Heart left ventricle (tissue), 16 donors: ENCODE measurements around the gene HNRNPCL1. TPM values are rescaled to one million over a fixed set of nuclear protein-coding genes. Genes with fewer than 3 reads are reported as not detected.

ENCODE experiments used
- ATAC-seq, 4 donors: fragments of 200-7000 bp; cut with Tn5 transposase; one replicate each; pipeline ENCODE4 v1.9.1; 2020 to 2022; ENCODE audit warnings: moderate library complexity in 4 of 4, mild to moderate bottlenecking in 3 of 4, moderate number of reproducible peaks in 1 of 4
- DNase-seq, 5 donors: peaks; one replicate each; pipeline ENCODE4 v3.0.0-alpha.2; 2020
- H3K27ac ChIP-seq, 12 donors: fragments of 200-600 bp; sonication (generic) in 4 of 12; one replicate each; pipeline versions ENCODE4 v1.5.0 to v1.8.0; 2016 to 2022; ENCODE audit warnings: mild to moderate bottlenecking in 2 of 12
- H3K27me3 ChIP-seq, 9 donors: fragments of 200-600 bp; sonication (generic) in 2 of 9; one replicate each; pipeline versions ENCODE4 v1.5.1 to v1.8.0; 2016 to 2022; ENCODE audit warnings: mild to moderate bottlenecking in 3 of 9
- H3K36me3 ChIP-seq, 9 donors: fragments of 200-600 bp; sonication (generic) in 2 of 9; one replicate each; pipeline versions ENCODE4 v1.5.0 to v1.8.0; 2018 to 2022; ENCODE audit warnings: mild to moderate bottlenecking in 2 of 9
- H3K4me1 ChIP-seq, 12 donors: fragments of 200-600 bp; sonication (generic) in 4 of 12; one replicate each; pipeline versions ENCODE4 v1.5.0 to v1.8.0; 2016 to 2022; ENCODE audit warnings: mild to moderate bottlenecking in 3 of 12
- H3K4me3 ChIP-seq, 12 donors: fragments of 200-600 bp; sonication (generic) in 4 of 12; one replicate each; pipeline versions ENCODE4 v1.5.0 to v1.8.0; 2017 to 2022; ENCODE audit warnings: mild to moderate bottlenecking in 9 of 12, moderate library complexity in 4 of 12
- H3K9me3 ChIP-seq, 12 donors: fragments of 200-600 bp; sonication (generic) in 4 of 12; one replicate each; pipeline versions ENCODE4 v1.5.0 to v1.8.0; 2016 to 2022; ENCODE audit warnings: mild to moderate bottlenecking in 1 of 12
- CTCF ChIP-seq, 12 donors: fragments of 200-600 bp; sonication (generic) in 4 of 12; IDR thresholded peaks; one replicate each; pipeline versions ENCODE4 v1.5.0 to v1.8.0; 2018 to 2022; ENCODE audit warnings: antibody characterized with exemption in 12 of 12, mild to moderate bottlenecking in 5 of 12
- POLR2A ChIP-seq, 2 donors: fragments of 450-650 bp; IDR thresholded peaks; one replicate each; pipeline ENCODE4 v1.6.1; 2017; ENCODE audit warnings: antibody characterized with exemption in 2 of 2, mild to moderate bottlenecking in 2 of 2, moderate library complexity in 2 of 2
- WGBS, 4 donors: extraction: QIAGEN DNeasy Blood & Tissue Kit in 2 of 4; methylation state at CpG; one replicate each; pipeline versions ENCODE4 v1.1.5 to v1.1.7; 2013 to 2018; 5-methylcytosine and 5-hydroxymethylcytosine counted together
- intact Hi-C, 10 donors: fragments of 100-400 bp; cut with DNase I; formaldehyde crosslinking; loops; one replicate each; pipeline versions ENCODE4 v1.11.1 to v1.14.2; 2022
- polyA plus RNA-seq, 2 donors: library from polyadenylated mRNA; stranded (reverse); fragments of 200-250 nt; gene quantifications; one replicate each; pipeline ENCODE4 v1.2.3, GENCODE V29; 2013
- total RNA-seq, 9 donors: library from RNA; depleted of rRNA in 2 of 9; stranded (reverse); fragments of >200 nt in 2 of 9; fragmentation: NEBNext Ultra II Directional in 3 of 9; extraction: Animal tissue kit (Norgen Biotek cat#: 25700) in 3 of 9; gene quantifications; one replicate each; pipeline versions ENCODE4 v1.1.0 to v1.2.4, GENCODE V29; 2016 to 2023
- donor health status: ischemic (EF 13 %, LVEDD 7.1; RV severe dilation, severe dysfunction).
- donor health status: healthy with polysubstance abuse.
- donor health status: DM: no; HTN: yes; CAD: no.
- donor health status: DM: no; HTN: no; CAD: no.
- donor health status: ischemic (EF 25% LVEDD 6.9; RV normal size, moderate dysfunction).
- donor health status: ischemic (EF 25% LVEDD 5.7; RV mildly dilated, moderate dysfunction).
- donor health status: healthy.
- donor health status: DM: yes; HTN: yes; CAD: no.
- donor health status: ischemic (EF 35%, LVEDD 5.7; RV mildly dilated, moderate dysfunction).
- donor health status: nonischemic (EF 11% LVEDD 7.7; RV severe dilation, severe dysfunction).
- donor health status: DM: yes; HTN: yes; CAD: no.
- donor health status: PGD.
- donor health status: ischemic (EF 29% LVEDD 5.4; RV normal size, mild dysfunction).
- donor health status: nonischemic (EF 23%, LVEDD 6.1; RV moderate dilation, normal function).

HNRNPCL1 gene
- total and polyA plus RNA-seq, 11 donors, result not detected

DNA sequence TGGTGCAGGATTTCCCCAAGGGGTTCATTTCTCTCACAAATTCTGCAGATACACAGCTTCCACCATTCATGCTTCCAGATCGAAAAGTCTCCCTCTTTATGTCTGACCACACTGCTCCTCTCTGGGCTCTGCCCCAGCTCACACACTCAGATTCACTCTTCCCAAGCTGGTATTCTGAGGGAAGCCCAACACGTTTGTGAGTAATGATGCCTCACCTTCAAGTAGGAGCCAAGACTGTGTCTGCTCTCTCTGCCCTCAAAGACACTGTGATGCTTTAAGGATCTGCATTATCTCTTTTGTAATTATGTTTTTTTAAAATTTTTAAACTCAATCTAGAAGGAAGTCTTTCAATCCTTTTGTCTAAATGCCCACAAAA lies 37.1 kb downstream of the HNRNPCL1 start:
- H3K4me3 ChIP-seq, result no peak overlapping the region
- H3K9me3 ChIP-seq, result peaks cover 0 to 5% (median 0%) of the 10 kb centered on the region in 12 donors
- WGBS, 4 donors, result 34 to 59% (median 51%) methylated on average over 2 of the region's 2 CpGs
- no peak for ATAC-seq
- H3K27ac ChIP-seq, result no peak overlapping the region
- H3K27me3 ChIP-seq, result peaks cover 0 to 13% (median 0%) of the 10 kb centered on the region in 9 donors
- DNase-seq, result no peak
- intact Hi-C loops, result no loop called here
- H3K4me1 ChIP-seq, result no peaks in the 10 kb centered on the region
- TF ChIP-seq POLR2A (IDR thresholded peaks at IDR 0.05) (no peak), CTCF (IDR thresholded peaks at IDR 0.05) (no peak)
- no peaks in the 10 kb centered on the region for H3K36me3 ChIP-seq

GRCh38 chr1:12810691-12811408 lies 37.7 kb downstream of the HNRNPCL1 start:
- intact Hi-C loops, result no loop called here
- no peak for DNase-seq

GRCh38 chr1:12809933-12810332 lies 38.6 kb downstream of the HNRNPCL1 start:
- 57 to 85% (median 79%) methylated on average over 1 of the region's 1 CpG for WGBS, 4 donors
- Histone ChIP-seq H3K4me3 (no peak overlapping the region), H3K27me3 (peaks cover 0 to 13% (median 0%) of the 10 kb centered on the region in 9 donors), H3K36me3 (no peaks in the 10 kb centered on the region), H3K4me1 (no peaks in the 10 kb centered on the region), H3K9me3 (peaks cover 0 to 6% (median 0%) of the 10 kb centered on the region in 12 donors), H3K27ac (no peak overlapping the region)
- TF ChIP-seq POLR2A (IDR thresholded peaks at IDR 0.05) (no peak), CTCF (IDR thresholded peaks at IDR 0.05) (no peak)
- ATAC-seq (no peak), DNase-seq (no peak)
- intact Hi-C loops, result no loop called here

More at GRCh38 chr1:12810691-12811408, 37.7 kb downstream of the HNRNPCL1 start:
- Histone ChIP-seq H3K4me3 (no peak overlapping the region), H3K36me3 (no peaks in the 10 kb centered on the region), H3K9me3 (peaks cover 0 to 5% (median 0%) of the 10 kb centered on the region in 12 donors), H3K4me1 (no peaks in the 10 kb centered on the region), H3K27me3 (peaks cover 0 to 13% (median 0%) of the 10 kb centered on the region in 9 donors), H3K27ac (no peak overlapping the region)
- TF ChIP-seq CTCF (IDR thresholded peaks at IDR 0.05) (no peak), POLR2A (IDR thresholded peaks at IDR 0.05) (no peak)
- no peak for ATAC-seq
- WGBS, 4 donors, result 56 to 69% (median 62%) methylated on average over 3 to 5 of the region's 5 CpGs

DNA sequence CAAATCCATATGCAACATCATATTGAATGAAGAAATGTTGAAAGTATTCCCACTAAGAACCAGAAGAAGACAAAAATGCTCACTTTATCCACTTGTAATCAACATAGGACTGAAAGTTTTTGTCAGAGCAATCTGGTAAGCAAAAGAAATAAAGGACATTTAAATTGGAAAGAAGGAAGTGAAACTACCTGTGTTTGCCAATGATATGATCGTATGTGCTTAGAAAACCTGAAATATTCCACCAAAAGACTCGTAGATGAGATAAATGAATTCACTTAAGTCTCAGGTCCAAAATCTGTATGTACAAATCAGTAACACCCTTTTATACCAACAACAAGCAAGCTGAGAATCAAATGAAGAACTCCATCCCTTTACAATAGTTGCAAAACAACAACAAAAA lies 48.8 kb downstream of the HNRNPCL1 start:
- Histone ChIP-seq H3K36me3 (no peaks in the 10 kb centered on the region), H3K4me1 (no peaks in the 10 kb centered on the region), H3K9me3 (peaks cover 0 to 7% (median 0%) of the 10 kb centered on the region in 12 donors), H3K27ac (no peak overlapping the region), H3K4me3 (no peak overlapping the region), H3K27me3 (no peaks in the 10 kb centered on the region)
- intact Hi-C loops, result no loop called here
- no peak for TF ChIP-seq CTCF (IDR thresholded peaks at IDR 0.05)
- no peak for DNase-seq
- 59 to 64% (median 62%) methylated on average over 2 of the region's 2 CpGs for WGBS, 4 donors
- no peak for ATAC-seq
